Measurements from ENCODE around the gene ZC3H6.

DNA sequence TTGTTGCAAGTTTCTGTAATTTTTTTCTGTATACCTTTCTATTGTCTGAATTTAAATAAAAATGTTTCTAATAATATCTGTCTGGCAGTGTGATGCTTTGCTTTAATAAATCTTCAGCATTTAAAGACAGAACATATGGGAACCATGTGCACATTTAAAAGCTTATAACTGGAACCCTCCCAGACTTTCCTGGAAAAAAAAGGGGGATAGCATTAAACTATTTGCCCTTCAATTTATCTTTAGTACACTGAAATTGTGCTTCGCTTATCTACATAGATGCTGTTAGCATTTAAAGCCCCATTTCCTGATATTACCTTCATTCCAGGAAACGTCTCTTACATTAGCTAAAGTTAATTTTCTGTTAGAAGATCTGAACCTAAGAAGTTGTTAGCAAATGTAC lies 64.6 kb downstream of the ZC3H6 start:
- TF ChIP-seq, protein P1, sequence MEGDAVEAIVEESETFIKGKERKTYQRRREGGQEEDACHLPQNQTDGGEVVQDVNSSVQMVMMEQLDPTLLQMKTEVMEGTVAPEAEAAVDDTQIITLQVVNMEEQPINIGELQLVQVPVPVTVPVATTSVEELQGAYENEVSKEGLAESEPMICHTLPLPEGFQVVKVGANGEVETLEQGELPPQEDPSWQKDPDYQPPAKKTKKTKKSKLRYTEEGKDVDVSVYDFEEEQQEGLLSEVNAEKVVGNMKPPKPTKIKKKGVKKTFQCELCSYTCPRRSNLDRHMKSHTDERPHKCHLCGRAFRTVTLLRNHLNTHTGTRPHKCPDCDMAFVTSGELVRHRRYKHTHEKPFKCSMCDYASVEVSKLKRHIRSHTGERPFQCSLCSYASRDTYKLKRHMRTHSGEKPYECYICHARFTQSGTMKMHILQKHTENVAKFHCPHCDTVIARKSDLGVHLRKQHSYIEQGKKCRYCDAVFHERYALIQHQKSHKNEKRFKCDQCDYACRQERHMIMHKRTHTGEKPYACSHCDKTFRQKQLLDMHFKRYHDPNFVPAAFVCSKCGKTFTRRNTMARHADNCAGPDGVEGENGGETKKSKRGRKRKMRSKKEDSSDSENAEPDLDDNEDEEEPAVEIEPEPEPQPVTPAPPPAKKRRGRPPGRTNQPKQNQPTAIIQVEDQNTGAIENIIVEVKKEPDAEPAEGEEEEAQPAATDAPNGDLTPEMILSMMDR (tag by site-specific recombination; IDR thresholded peaks at IDR 0.05) = no peak
- TF ChIP-seq BCL11A (tag by site-specific recombination; IDR thresholded peaks at IDR 0.05; ENCODE audit: low read depth) (no peak), YY1 (tag by site-specific recombination; IDR thresholded peaks at IDR 0.05) (no peak), ZNF132 (tag by site-specific recombination; IDR thresholded peaks at IDR 0.05; ENCODE audit: borderline replicate concordance) (no peak)
- TF ChIP-seq, protein P2, sequence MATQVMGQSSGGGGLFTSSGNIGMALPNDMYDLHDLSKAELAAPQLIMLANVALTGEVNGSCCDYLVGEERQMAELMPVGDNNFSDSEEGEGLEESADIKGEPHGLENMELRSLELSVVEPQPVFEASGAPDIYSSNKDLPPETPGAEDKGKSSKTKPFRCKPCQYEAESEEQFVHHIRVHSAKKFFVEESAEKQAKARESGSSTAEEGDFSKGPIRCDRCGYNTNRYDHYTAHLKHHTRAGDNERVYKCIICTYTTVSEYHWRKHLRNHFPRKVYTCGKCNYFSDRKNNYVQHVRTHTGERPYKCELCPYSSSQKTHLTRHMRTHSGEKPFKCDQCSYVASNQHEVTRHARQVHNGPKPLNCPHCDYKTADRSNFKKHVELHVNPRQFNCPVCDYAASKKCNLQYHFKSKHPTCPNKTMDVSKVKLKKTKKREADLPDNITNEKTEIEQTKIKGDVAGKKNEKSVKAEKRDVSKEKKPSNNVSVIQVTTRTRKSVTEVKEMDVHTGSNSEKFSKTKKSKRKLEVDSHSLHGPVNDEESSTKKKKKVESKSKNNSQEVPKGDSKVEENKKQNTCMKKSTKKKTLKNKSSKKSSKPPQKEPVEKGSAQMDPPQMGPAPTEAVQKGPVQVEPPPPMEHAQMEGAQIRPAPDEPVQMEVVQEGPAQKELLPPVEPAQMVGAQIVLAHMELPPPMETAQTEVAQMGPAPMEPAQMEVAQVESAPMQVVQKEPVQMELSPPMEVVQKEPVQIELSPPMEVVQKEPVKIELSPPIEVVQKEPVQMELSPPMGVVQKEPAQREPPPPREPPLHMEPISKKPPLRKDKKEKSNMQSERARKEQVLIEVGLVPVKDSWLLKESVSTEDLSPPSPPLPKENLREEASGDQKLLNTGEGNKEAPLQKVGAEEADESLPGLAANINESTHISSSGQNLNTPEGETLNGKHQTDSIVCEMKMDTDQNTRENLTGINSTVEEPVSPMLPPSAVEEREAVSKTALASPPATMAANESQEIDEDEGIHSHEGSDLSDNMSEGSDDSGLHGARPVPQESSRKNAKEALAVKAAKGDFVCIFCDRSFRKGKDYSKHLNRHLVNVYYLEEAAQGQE (tag by site-specific recombination; IDR thresholded peaks at IDR 0.05) = no peak

All from HEK293 (cell line).